A549 (cell line): ENCODE data around the gene ZG16B. TPM values are rescaled to one million over a fixed set of nuclear protein-coding genes. Genes with fewer than 3 reads are reported as not detected.

Experiments used
- ATAC-seq, 2 experiments: fragments of 200-7000 bp in 1 of 2; fragments of >200 bp in 1 of 2; cut with Nextera tagmentation in 1 of 2; cut with Tn5 transposase in 1 of 2; 3 replicates each; pipeline versions ENCODE4 v1.8.0 to v1.9.1; 2018 to 2020; ENCODE audit warnings: mild to moderate bottlenecking in 1 of 2, moderate library complexity in 1 of 2
- CTCF ChIA-PET: fragments of 300-600 bp; sonication (Branson Sonifier 250); formaldehyde crosslinking; extraction: SDS; loops from one replicate; lab custom pipeline; 2021; ENCODE audit warnings: antibody characterized with exemption, inconsistent platforms; lab: Yijun Ruan, JAX
- POLR2A ChIA-PET: fragments of 350-600 bp; formaldehyde crosslinking; extraction: SDS; loops from one replicate; lab custom pipeline; 2021; ENCODE audit warnings: antibody characterized with exemption, inconsistent platforms; lab: Yijun Ruan, JAX
- DNase-seq, 2 experiments: peaks; one replicate each; pipeline versions ENCODE4 v3.0.0 to v3.0.0-alpha.2; 2011 to 2016; ENCODE audit warnings: low read depth in 1 of 2, low spot score in 1 of 2
- FAIRE-seq: peaks from 2 replicates; lab custom pipeline; 2011; peaks lifted over from hg19 to GRCh38; lab: Jason Lieb, UNC
- H3K27ac ChIP-seq, 2 experiments: fragments of >200 bp; sonication (Bioruptor Twin); formaldehyde crosslinking; 3 replicates each; pipeline ENCODE4 v1.5.1; 2016 to 2017
- H3K4me1 ChIP-seq: fragments of >200 bp; sonication (Bioruptor Twin); formaldehyde crosslinking; 3 replicates; pipeline ENCODE4 v1.6.1; 2016
- H3K4me2 ChIP-seq: fragments of >200 bp; sonication (Bioruptor Twin); formaldehyde crosslinking; 3 replicates; pipeline ENCODE4 v1.6.1; 2016
- H3K4me3 ChIP-seq: fragments of >200 bp; sonication (Bioruptor Twin); formaldehyde crosslinking; 3 replicates; pipeline ENCODE4 v1.5.1; 2016
- H3K9me3 ChIP-seq: fragments of >200 bp; sonication (Bioruptor Twin); formaldehyde crosslinking; 3 replicates; pipeline ENCODE4 v1.6.1; 2016
- ATOH8 ChIP-seq: fragments of 250-450 bp; sonication (Bioruptor Pico); IDR thresholded peaks from 2 replicates; pipeline ENCODE4 v1.5.0; 2020; ENCODE audit warnings: low read depth, mild to moderate bottlenecking, moderate library complexity
- BCL3 ChIP-seq: fragments of >200 bp; sonication (Bioruptor Twin); formaldehyde crosslinking; IDR thresholded peaks from 3 replicates; pipeline ENCODE4 v1.6.1; 2016
- BHLHE40 ChIP-seq: IDR thresholded peaks from 2 replicates; pipeline ENCODE4 v1.6.1; 2012; ENCODE audit warnings: low read depth, low read length, inconsistent platforms
- CTCF ChIP-seq: fragments of >200 bp; sonication (Bioruptor Twin); formaldehyde crosslinking; IDR thresholded peaks from 3 replicates; pipeline ENCODE4 v1.5.1; 2016
- FOSB ChIP-seq: fragments of 250-450 bp; sonication (Bioruptor Pico); IDR thresholded peaks from 2 replicates; pipeline ENCODE4 v1.5.0; 2020; ENCODE audit warnings: mild to moderate bottlenecking, moderate library complexity
- FOXS1 ChIP-seq: fragments of 250-450 bp; sonication (Bioruptor Pico); IDR thresholded peaks from 2 replicates; pipeline ENCODE4 v1.5.0; 2020; ENCODE audit warnings: mild to moderate bottlenecking, moderate library complexity
- HEYL ChIP-seq: fragments of 250-450 bp; sonication (Bioruptor Pico); IDR thresholded peaks from 2 replicates; pipeline ENCODE4 v1.8.0; 2021; ENCODE audit warnings: mild to moderate bottlenecking, moderate library complexity
- JUNB ChIP-seq: fragments of >200 bp; sonication (Bioruptor Twin); formaldehyde crosslinking; IDR thresholded peaks from 2 replicates; pipeline ENCODE4 v1.6.1; 2016
- MAFK ChIP-seq: fragments of 450-650 bp; IDR thresholded peaks from 2 replicates; pipeline ENCODE4 v1.6.1; 2014; ENCODE audit not compliant: partially characterized antibody
- MYC ChIP-seq: IDR thresholded peaks from 2 replicates; pipeline ENCODE4 v1.6.1; 2012; ENCODE audit warnings: mild to moderate bottlenecking, inconsistent platforms, low read length, improper control_type of control experiment, borderline replicate concordance
- NFE2L2 ChIP-seq: fragments of 150-350 bp; conservative IDR thresholded peaks from 2 replicates; pipeline ENCODE4 v1.6.1; 2014; ENCODE audit warnings: low read length
- NPAS2 ChIP-seq: fragments of 250-450 bp; sonication (Bioruptor Pico); IDR thresholded peaks from 2 replicates; pipeline ENCODE4 v1.8.0; 2022; ENCODE audit warnings: mild to moderate bottlenecking, moderate library complexity, borderline replicate concordance
- PBX3 ChIP-seq: IDR thresholded peaks from 2 replicates; pipeline ENCODE4 v1.6.1; 2012
- POLR2A ChIP-seq: IDR thresholded peaks from 2 replicates; pipeline ENCODE4 v1.6.1; 2012; ENCODE audit warnings: mild to moderate bottlenecking, low read length
- RAD21 ChIP-seq, 2 experiments: fragments of >200 bp in 1 of 2; sonication (Bioruptor Twin) in 1 of 2; formaldehyde crosslinking in 1 of 2; IDR thresholded peaks in 1 of 2; conservative IDR thresholded peaks in 1 of 2; 2 replicates in 1 of 2; 3 replicates in 1 of 2; pipeline ENCODE4 v1.6.1; 2012 to 2018; ENCODE audit warnings: inconsistent platforms in 1 of 2
- RNF2 ChIP-seq: fragments of 200-600 bp; sonication (generic); IDR thresholded peaks from 2 replicates; pipeline ENCODE4 v1.6.1; 2016; ENCODE audit warnings: low read depth, mild to moderate bottlenecking, antibody characterized with exemption, moderate library complexity, borderline replicate concordance
- SMC3 ChIP-seq: fragments of >200 bp; sonication (Bioruptor Twin); formaldehyde crosslinking; IDR thresholded peaks from 3 replicates; pipeline ENCODE4 v1.6.1; 2018; ENCODE audit warnings: inconsistent platforms
- TFCP2L1 ChIP-seq: fragments of 250-450 bp; sonication (Bioruptor Pico); IDR thresholded peaks from 2 replicates; pipeline ENCODE4 v1.5.0; 2021; ENCODE audit warnings: mild to moderate bottlenecking
- TP53 ChIP-seq: fragments of 250-450 bp; sonication (Bioruptor Pico); IDR thresholded peaks from 2 replicates; pipeline ENCODE4 v1.5.0; 2021; ENCODE audit warnings: mild to moderate bottlenecking, moderate library complexity
- ZFP36 ChIP-seq: fragments of 450-650 bp; IDR thresholded peaks from 2 replicates; pipeline ENCODE4 v1.6.1; 2014; ENCODE audit warnings: borderline replicate concordance; ENCODE audit not compliant: partially characterized antibody
- ZNF302 ChIP-seq: fragments of 250-450 bp; sonication (Bioruptor Pico); IDR thresholded peaks from 2 replicates; pipeline ENCODE4 v1.9.0; 2021; ENCODE audit warnings: inconsistent platforms, mild to moderate bottlenecking, moderate library complexity
- ZSCAN20 ChIP-seq: fragments of 250-450 bp; sonication (Bioruptor Pico); IDR thresholded peaks from 2 replicates; pipeline ENCODE4 v1.8.0; 2022; ENCODE audit warnings: mild to moderate bottlenecking, moderate library complexity
- WGBS: methylation state at CpG from one replicate; pipeline ENCODE4 v1.1.6; 2017; ENCODE audit errors: missing lambda C conversion rate; 5-methylcytosine and 5-hydroxymethylcytosine counted together
- polyA plus RNA-seq, 4 experiments: library from polyadenylated mRNA; depleted of rRNA in 3 of 4; stranded (reverse); fragments of >200 nt; fragmentation: RNase III in 1 of 4; extraction: RNeasy Plus Mini Kit Qiagen cat#74134 plus additional on column Dnase treatment in 1 of 4; gene quantifications; 2 replicates in 3 of 4; 3 replicates in 1 of 4; pipeline ENCODE4 v1.2.3, GENCODE V29; 2011 to 2017

Gene ZG16B
- polyA plus RNA-seq, 2 of the 4 experiments (the other 2 are of a cell fraction), result 0.40 to 0.85 TPM

- no peak for TF ChIP-seq ATOH8 (CRISPR knock-in tag)
Observed at GRCh38 chr16:2853531-2854073, 23.5 kb downstream of the ZG16B start (continued).

- H3K4me1 ChIP-seq, result peaks cover 13% of the 10 kb centered on the region
- H3K4me3 ChIP-seq, result no peak overlapping the region
- POLR2A ChIA-PET, result interaction anchor here (1.0 kb wide), 1 partner anchor 13 kb away, joined by 6 read pairs; no protein-coding TSS in a partner anchor
- no peak overlapping the region for H3K27ac ChIP-seq
- 39% methylated on average over 5 of the region's 5 CpGs for WGBS
- H3K9me3 ChIP-seq, result peaks cover 5% of the 10 kb centered on the region; the same call in 1 of the 3 replicates
- DNase-seq, result no peak
- no peak overlapping the region for H3K4me2 ChIP-seq
- CTCF ChIA-PET, result interaction anchor here (1.0 to 10.6 kb wide), 11 partner anchors 9 to 90 kb away, joined by 3 to 91 read pairs (median 5); no protein-coding TSS in a partner anchor
- TF ChIP-seq CTCF (peak; percentile 42), PBX3 (no peak), RAD21 (conservative IDR thresholded peaks at IDR 0.05 in 1 of 2, IDR thresholded peaks at IDR 0.05 in 1 of 2) (peak; percentile 20 to 33; a peak in 2 of 5 replicates), MYC (no peak), SMC3 (0 out of 3 replicates have a peak, but pooled peaks have one; percentile 23)
- ATAC-seq, result no peak
- no peak for FAIRE-seq
Observed at GRCh38 chr16:2854700-2855309, 24.7 kb downstream of the ZG16B start.

- ChIA-PET CTCF (interaction anchor here (1.0 to 10.6 kb wide), 8 partner anchors 10 to 71 kb away, joined by 3 to 91 read pairs (median 8); no protein-coding TSS in a partner anchor), POLR2A (interaction anchor here (1.9 kb wide), 1 partner anchor 13 kb away, joined by 6 read pairs; no protein-coding TSS in a partner anchor)
- FAIRE-seq, result no peak
- Histone ChIP-seq H3K4me3 (no peak overlapping the region), H3K4me2 (no peak overlapping the region), H3K9me3 (peaks cover 5% of the 10 kb centered on the region; the same call in 1 of the 3 replicates)
- 80% methylated on average over 6 of the region's 6 CpGs for WGBS
- no peak for ATAC-seq
- no peak for DNase-seq
- TF ChIP-seq BHLHE40 (no peak), POLR2A (no peak), FOSB (CRISPR knock-in tag) (no peak), BCL3 (no peak), JUNB (no peak)
- TF ChIP-seq, all 56 proteins: peak for 0
- Histone ChIP-seq H3K27ac (0 out of 6 replicates have a peak overlapping the region, but pooled peaks of 1 of the 2 experiments have one; percentile 15), H3K4me1 (peaks cover 13% of the 10 kb centered on the region)
Observed at GRCh38 chr16:2855536-2855935, 25.4 kb downstream of the ZG16B start.

GRCh38 chr16:2856061-2856670 lies 26.1 kb downstream of the ZG16B start:
- Histone ChIP-seq H3K27ac (no peak overlapping the region), H3K4me2 (no peak overlapping the region), H3K9me3 (peaks cover 5% of the 10 kb centered on the region; the same call in 1 of the 3 replicates), H3K4me3 (no peak overlapping the region), H3K4me1 (peaks cover 13% of the 10 kb centered on the region)
- DNase-seq, result peak in 1 of 2 experiments; percentile 49
- FAIRE-seq, result no peak
- CTCF ChIA-PET, result interaction anchor here (1.0 to 10.6 kb wide), 7 partner anchors 12 to 71 kb away, joined by 3 to 91 read pairs (median 5); no protein-coding TSS in a partner anchor
- POLR2A ChIA-PET, result interaction anchor here (1.9 kb wide), 1 partner anchor 12 kb away, joined by 6 read pairs; no protein-coding TSS in a partner anchor
- WGBS, result 90% methylated on average over 12 of the region's 14 CpGs
- peak; percentile 52 to 60 for ATAC-seq
- TF ChIP-seq TFCP2L1 (CRISPR knock-in tag) (no peak), RNF2 (no peak), TP53 (CRISPR knock-in tag) (no peak), ATOH8 (CRISPR knock-in tag) (no peak), ZSCAN20 (CRISPR knock-in tag) (no peak), HEYL (CRISPR knock-in tag) (no peak), SMC3 (no peak), NFE2L2 (no peak), ZFP36 (no peak), ZNF302 (CRISPR knock-in tag) (no peak), MAFK (no peak), NPAS2 (CRISPR knock-in tag) (no peak), FOXS1 (no peak)
